HG03460 (cell line): ENCODE data around the gene MTIF2.
"Not testable (repeated sequence)": the region's sequence is repeated elsewhere in the genome, so short reads cannot be mapped to it uniquely, and the experiment has no call there.

Source experiments
- ATAC-seq: cut with Tn5 transposase; IDR thresholded peaks from one replicate; pipeline ENCODE4 v1.9.1; 2021; ENCODE audit not compliant: unreplicated experiment

Gene MTIF2

GRCh38 chr2:55242617-55243016, 26.4 kb downstream of the MTIF2 start:
- no peak for ATAC-seq

GRCh38 chr2:55241582-55241981, 27.4 kb downstream of the MTIF2 start:
- ATAC-seq = not testable (repeated sequence)

GRCh38 chr2:55239656-55240222, 29.3 kb downstream of the MTIF2 start:
- ATAC-seq = no peak

GRCh38 chr2:55236992-55237543, 32.0 kb downstream of the MTIF2 start:
- no peak for ATAC-seq

- ATAC-seq = no peak
Measured at GRCh38 chr2:55235724-55236538, 33.1 kb downstream of the MTIF2 start.

GRCh38 chr2:55233658-55233940, 35.4 kb downstream of the MTIF2 start:
- no peak for ATAC-seq

GRCh38 chr2:55232863-55233657, 36.0 kb downstream of the MTIF2 start:
- peak; percentile 37 for ATAC-seq

- ATAC-seq = peak; percentile 91
Measured at GRCh38 chr2:55232084-55232862, 36.8 kb downstream of the MTIF2 start, which contains the start of the genes CLHC1 and RPS27A. CLHC1 (minus strand) TSS chr2:55232293; CDS start chr2:55222411, 9,882 bp downstream. RPS27A (plus strand) TSS chr2:55232688; CDS start chr2:55232825, 137 bp downstream.

GRCh38 chr2:55231546-55232083, 37.4 kb downstream of the MTIF2 start:
- no peak for ATAC-seq

- no peak for ATAC-seq
Measured at GRCh38 chr2:55230551-55230950, 38.5 kb downstream of the MTIF2 start.

- no peak for ATAC-seq
Measured at GRCh38 chr2:55229221-55229620, 39.8 kb downstream of the MTIF2 start.

- no peak for ATAC-seq
Measured at GRCh38 chr2:55228226-55228563, 40.8 kb downstream of the MTIF2 start.

GRCh38 chr2:55227437-55228225, 41.4 kb downstream of the MTIF2 start:
- not testable (repeated sequence) for ATAC-seq

GRCh38 chr2:55225481-55226020, 43.5 kb downstream of the MTIF2 start:
- no peak for ATAC-seq

GRCh38 chr2:55224761-55225261, 44.2 kb downstream of the MTIF2 start:
- no peak for ATAC-seq

- no peak for ATAC-seq
Measured at GRCh38 chr2:55223958-55224760, 44.9 kb downstream of the MTIF2 start.

GRCh38 chr2:55213822-55214221, 55.2 kb downstream of the MTIF2 start:
- ATAC-seq = no peak

GRCh38 chr2:55204950-55205349, 64.1 kb downstream of the MTIF2 start:
- ATAC-seq = no peak
